B cell (primary cell): Measurements from ENCODE around the gene RABL3. TPM values are rescaled to one million over a fixed set of nuclear protein-coding genes. Genes with fewer than 3 reads are reported as not detected.

Source experiments
- ATAC-seq: fragments of 200-7000 bp; cut with Tn5 transposase; one replicate; pipeline ENCODE4 v1.10.0; 2021; ENCODE audit warnings: low read depth, mild to moderate bottlenecking, moderate number of reproducible peaks, moderate library complexity
- CTCF ChIA-PET: fragments of 350-600 bp; sonication (Branson Sonifier 250); formaldehyde crosslinking; loops from one replicate; lab custom pipeline; 2021; ENCODE audit warnings: antibody characterized with exemption, inconsistent platforms; lab: Charles Lee
- POLR2A ChIA-PET: fragments of 350-600 bp; sonication (Branson Sonifier 250); formaldehyde crosslinking; loops from one replicate; lab custom pipeline; 2021; ENCODE audit warnings: antibody characterized with exemption; lab: Charles Lee
- DNase-seq: peaks from one replicate; pipeline ENCODE4 v3.0.0; 2013
- H2AFZ ChIP-seq: 2 replicates; pipeline ENCODE4 v1.6.1; 2012; ENCODE audit warnings: mild to moderate bottlenecking, low read depth, low read length; ENCODE audit not compliant: insufficient read depth, poor library complexity, severe bottlenecking
- H3K27ac ChIP-seq, 2 donors: 1 replicate in 1 of 2; 2 replicates in 1 of 2; pipeline ENCODE4 v1.5.1; 2012 to 2013; ENCODE audit warnings: low read length in 2 of 2, mild to moderate bottlenecking in 2 of 2, moderate library complexity in 1 of 2
- H3K27me3 ChIP-seq, 4 experiments: fragments of 200-600 bp in 1 of 4; sonication (generic) in 1 of 4; replicated peaks in 1 of 4; 1 replicate in 2 of 4; 2 replicates in 2 of 4; pipeline versions ENCODE4 v1.6.1 to v1.7.0; 2013 to 2016; ENCODE audit warnings: low read length in 3 of 4, mild to moderate bottlenecking in 2 of 4, mixed read lengths in 1 of 4, moderate library complexity in 1 of 4; ENCODE audit not compliant: insufficient read depth in 4 of 4, control insufficient read depth in 3 of 4; ENCODE audit errors: control extremely low read depth in 1 of 4
- H3K36me3 ChIP-seq, 2 experiments: replicated peaks in 1 of 2; 1 replicate in 1 of 2; 2 replicates in 1 of 2; pipeline versions ENCODE4 v1.6.1 to v1.7.1; 2013; ENCODE audit warnings: low read length in 1 of 2; ENCODE audit not compliant: insufficient read depth in 2 of 2, control insufficient read depth in 1 of 2; ENCODE audit errors: control extremely low read depth in 1 of 2, extremely low read depth in 1 of 2
- H3K4me1 ChIP-seq, 2 donors: fragments of 200-600 bp in 1 of 2; sonication (generic) in 1 of 2; 1 replicate in 1 of 2; 2 replicates in 1 of 2; pipeline versions ENCODE4 v1.5.1 to v1.6.1; 2013 to 2017; ENCODE audit warnings: low read length in 2 of 2; ENCODE audit not compliant: control insufficient read depth in 2 of 2, insufficient read depth in 2 of 2
- H3K4me2 ChIP-seq: replicated peaks from 2 replicates; pipeline ENCODE3; 2012; ENCODE audit warnings: mild to moderate bottlenecking, low read depth, low read length; ENCODE audit not compliant: poor library complexity, severe bottlenecking
- H3K4me3 ChIP-seq, 5 experiments: fragments of 200-600 bp in 1 of 5; sonication (generic) in 1 of 5; 1 replicate in 3 of 5; 2 replicates in 2 of 5; pipeline versions ENCODE4 v1.5.1 to v1.7.0; 2011 to 2016; ENCODE audit warnings: low read length in 4 of 5, mild to moderate bottlenecking in 4 of 5, low read depth in 2 of 5, control low read depth in 1 of 5, moderate library complexity in 1 of 5; ENCODE audit not compliant: insufficient read depth in 1 of 5; ENCODE audit errors: control extremely low read depth in 1 of 5, extremely low read depth in 1 of 5
- H3K79me2 ChIP-seq: fragments of 200-600 bp; sonication (generic); one replicate; pipeline ENCODE4 v1.6.0; 2016; ENCODE audit warnings: low read length; ENCODE audit not compliant: control insufficient read depth, insufficient read depth
- H3K9ac ChIP-seq: fragments of 200-600 bp; sonication (generic); 2 replicates; pipeline ENCODE4 v1.6.1; 2017; ENCODE audit warnings: mild to moderate bottlenecking, low read length, moderate library complexity
- H3K9me3 ChIP-seq, 3 donors: one replicate each; pipeline versions ENCODE4 v1.6.1 to v1.7.1; 2013; ENCODE audit warnings: low read length in 2 of 3; ENCODE audit not compliant: control insufficient read depth in 2 of 3, insufficient read depth in 1 of 3; ENCODE audit errors: control extremely low read depth in 1 of 3
- H4K20me1 ChIP-seq: 2 replicates; pipeline ENCODE4 v1.6.0; 2012; ENCODE audit warnings: mild to moderate bottlenecking, low read length; ENCODE audit not compliant: insufficient read depth, control insufficient read depth, poor library complexity, severe bottlenecking
- H3K27ac Mint-ChIP-seq: one replicate; pipeline ENCODE4 v1.8.0; 2021; ENCODE audit warnings: mixed read lengths
- H3K27me3 Mint-ChIP-seq: one replicate; pipeline ENCODE4 v1.8.0; 2021; ENCODE audit warnings: mixed read lengths
- H3K4me1 Mint-ChIP-seq: one replicate; pipeline ENCODE4 v1.8.0; 2021; ENCODE audit warnings: mixed read lengths
- H3K4me3 Mint-ChIP-seq: one replicate; pipeline ENCODE4 v1.8.0; 2021; ENCODE audit warnings: mixed read lengths
- H3K9me3 Mint-ChIP-seq: one replicate; pipeline ENCODE4 v1.8.0; 2022; ENCODE audit warnings: mixed read lengths; ENCODE audit not compliant: insufficient read depth
- EZH2 ChIP-seq: IDR thresholded peaks from 2 replicates; pipeline ENCODE4 v1.6.1; 2012; ENCODE audit warnings: borderline replicate concordance, low read depth, mild to moderate bottlenecking, moderate library complexity, low read length; ENCODE audit not compliant: insufficient read depth, poor library complexity, severe bottlenecking
- WGBS: methylation state at CpG from one replicate; pipeline ENCODE4 v1.1.5; 2013; ENCODE audit warnings: missing lambda C conversion rate; ENCODE audit not compliant: insufficient coverage; 5-methylcytosine and 5-hydroxymethylcytosine counted together
- intact Hi-C: fragments of 100-400 bp; cut with micrococcal nuclease; formaldehyde crosslinking; loops from one replicate; pipeline ENCODE4 v1.10.0; 2022
- polyA plus RNA-seq: library from polyadenylated mRNA; depleted of rRNA; stranded (reverse); fragments of >200 nt; gene quantifications from 2 replicates; pipeline ENCODE4 v1.2.3, GENCODE V29; 2012
- total RNA-seq, 2 donors: library from RNA; stranded (reverse); fragments of 120-200 nt in 1 of 2; gene quantifications; 1 replicate in 1 of 2; 2 replicates in 1 of 2; pipeline versions ENCODE4 v1.2.3 to v1.2.4, GENCODE V29; 2013 to 2022
- TF ChIP-seq, protein P1 (sequence below): fragments of 200-600 bp; IDR thresholded peaks from one replicate; pipeline ENCODE4 v1.8.0; 2022; ENCODE audit warnings: antibody characterized with exemption, mild to moderate bottlenecking

The RABL3 gene
- total and polyA plus RNA-seq, 2 donors (not counting 1 experiment from before 2014, with no cell fraction given): 2.5 to 18.8 TPM

DNA sequence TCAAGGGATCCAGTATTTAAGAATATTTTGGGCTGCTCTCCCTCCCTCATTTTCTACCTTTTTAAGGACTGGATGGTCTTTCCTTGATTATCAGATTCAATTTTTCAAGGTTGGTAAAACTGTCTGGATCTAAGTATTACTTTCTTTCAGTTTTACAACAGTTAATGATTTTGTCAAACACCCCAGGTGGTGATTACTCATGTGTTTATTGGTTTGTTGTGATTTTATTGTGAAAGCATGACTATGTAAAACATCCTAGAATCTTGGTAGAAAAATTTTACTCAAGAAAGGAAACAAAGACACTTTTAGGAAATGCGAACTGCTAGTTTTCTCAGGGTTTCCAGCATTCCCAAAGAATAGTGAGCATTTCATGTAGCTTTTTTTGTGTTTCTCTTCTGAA, 7.5 kb upstream of the RABL3 start:
- no peaks in the 10 kb centered on the region for H3K27me3 ChIP-seq
- peaks cover 6 to 21% of the 10 kb centered on the region in 2 experiments for H3K36me3 ChIP-seq
- H3K9me3 ChIP-seq: no peaks in the 10 kb centered on the region
- no peak for TF ChIP-seq EZH2
- TF ChIP-seq, protein P1, sequence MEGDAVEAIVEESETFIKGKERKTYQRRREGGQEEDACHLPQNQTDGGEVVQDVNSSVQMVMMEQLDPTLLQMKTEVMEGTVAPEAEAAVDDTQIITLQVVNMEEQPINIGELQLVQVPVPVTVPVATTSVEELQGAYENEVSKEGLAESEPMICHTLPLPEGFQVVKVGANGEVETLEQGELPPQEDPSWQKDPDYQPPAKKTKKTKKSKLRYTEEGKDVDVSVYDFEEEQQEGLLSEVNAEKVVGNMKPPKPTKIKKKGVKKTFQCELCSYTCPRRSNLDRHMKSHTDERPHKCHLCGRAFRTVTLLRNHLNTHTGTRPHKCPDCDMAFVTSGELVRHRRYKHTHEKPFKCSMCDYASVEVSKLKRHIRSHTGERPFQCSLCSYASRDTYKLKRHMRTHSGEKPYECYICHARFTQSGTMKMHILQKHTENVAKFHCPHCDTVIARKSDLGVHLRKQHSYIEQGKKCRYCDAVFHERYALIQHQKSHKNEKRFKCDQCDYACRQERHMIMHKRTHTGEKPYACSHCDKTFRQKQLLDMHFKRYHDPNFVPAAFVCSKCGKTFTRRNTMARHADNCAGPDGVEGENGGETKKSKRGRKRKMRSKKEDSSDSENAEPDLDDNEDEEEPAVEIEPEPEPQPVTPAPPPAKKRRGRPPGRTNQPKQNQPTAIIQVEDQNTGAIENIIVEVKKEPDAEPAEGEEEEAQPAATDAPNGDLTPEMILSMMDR: no peak
- H4K20me1 ChIP-seq: peaks cover 12% of the 10 kb centered on the region
- CTCF ChIA-PET: no interaction called here
- H3K9ac ChIP-seq: no peak overlapping the region
- H3K4me2 ChIP-seq: no peak overlapping the region
- H3K27ac ChIP-seq: no peak overlapping the region
- Mint-ChIP-seq H3K27me3 (no peaks in the 10 kb centered on the region), H3K4me3 (no peak overlapping the region), H3K27ac (no peak overlapping the region), H3K9me3 (no peaks in the 10 kb centered on the region), H3K4me1 (peaks cover 27% of the 10 kb centered on the region)
- WGBS: no CpG with 5 or more reads among the region's 1 CpG
- peaks cover 65% of the 10 kb centered on the region for H3K79me2 ChIP-seq
- H3K4me1 ChIP-seq: no peaks in the 10 kb centered on the region
- no peak overlapping the region for H3K4me3 ChIP-seq
- no peak overlapping the region for H2AFZ ChIP-seq
- DNase-seq (no peak), ATAC-seq (no peak)
- POLR2A ChIA-PET: no interaction called here
- intact Hi-C loops: no loop called here

DNA sequence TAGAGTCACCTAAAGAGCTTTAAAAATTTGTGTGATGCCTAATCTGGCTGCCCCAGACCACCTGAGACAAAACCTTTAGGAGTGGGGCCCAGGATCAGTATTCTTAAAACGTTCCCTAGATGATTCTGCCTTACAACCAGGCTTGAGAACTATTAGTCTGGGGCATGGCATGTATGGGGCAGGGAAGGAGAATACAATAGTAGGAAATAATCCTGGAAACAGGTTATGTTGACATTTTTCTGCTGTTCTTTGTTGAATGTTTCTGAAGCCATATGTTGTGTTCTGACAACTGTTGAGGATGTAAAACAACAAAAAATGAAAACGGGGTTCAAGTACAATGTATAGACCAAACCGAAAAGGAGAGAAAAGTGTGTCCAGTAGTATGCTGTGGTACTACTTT, 3.1 kb upstream of the RABL3 start:
- intact Hi-C loops: no loop called here
- no peak for ATAC-seq
- WGBS: 96% methylated on average over 3 of the region's 3 CpGs
- Histone ChIP-seq H2AFZ (no peak overlapping the region), H3K27me3 (no peaks in the 10 kb centered on the region), H3K9ac (no peak overlapping the region), H3K27ac (no peak overlapping the region), H3K4me3 (no peak overlapping the region), H4K20me1 (peaks cover 8% of the 10 kb centered on the region), H3K79me2 (peaks cover 61% of the 10 kb centered on the region), H3K4me1 (peaks cover 12 to 15% of the 10 kb centered on the region in 2 donors), H3K9me3 (no peaks in the 10 kb centered on the region), H3K36me3 (peaks cover 0 to 3% of the 10 kb centered on the region in 2 experiments), H3K4me2 (no peak overlapping the region)
- Mint-ChIP-seq H3K9me3 (no peaks in the 10 kb centered on the region), H3K27me3 (no peaks in the 10 kb centered on the region), H3K4me3 (no peak overlapping the region), H3K4me1 (peaks cover 37% of the 10 kb centered on the region), H3K27ac (no peak overlapping the region)
- CTCF ChIA-PET: no interaction called here
- TF ChIP-seq, protein P1: no peak
- no peak for TF ChIP-seq EZH2
- no peak for DNase-seq
- POLR2A ChIA-PET: no interaction called here
